Measurements from ENCODE around the gene XXYLT1. TPM values are rescaled to one million over a fixed set of nuclear protein-coding genes. Genes with fewer than 3 reads are reported as not detected.

Gene XXYLT1
- total RNA-seq, 4 donors from 2014 or later = 7.5 to 19.4 (median 10.6) TPM

DNA sequence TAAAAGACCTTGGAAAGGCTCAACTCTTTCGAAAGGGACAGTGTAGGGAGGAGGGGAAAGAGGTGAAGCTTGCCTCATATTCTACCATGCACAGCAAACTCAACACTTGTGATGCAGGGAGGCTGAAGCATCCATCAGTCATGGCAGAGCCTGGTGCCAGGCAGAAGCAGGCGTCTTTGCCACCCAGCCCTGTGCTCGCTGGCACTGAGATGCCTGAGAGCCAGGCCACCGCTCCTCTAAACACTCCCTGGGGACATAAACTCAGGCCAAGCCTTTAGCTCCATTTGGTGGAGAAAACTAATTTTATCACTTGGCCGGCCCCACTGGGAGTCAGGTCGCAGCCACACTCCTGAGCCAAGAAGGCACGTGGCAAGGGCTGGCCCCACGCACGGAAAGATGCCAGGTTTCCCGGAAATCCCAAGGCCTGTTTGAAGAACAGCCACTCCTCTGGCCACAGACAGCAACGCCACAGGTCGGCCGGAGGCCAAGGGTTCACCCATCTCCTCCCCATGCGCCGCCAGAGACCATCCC, 30.7 kb downstream of the XXYLT1 start:
- TF ChIP-seq, protein P1, sequence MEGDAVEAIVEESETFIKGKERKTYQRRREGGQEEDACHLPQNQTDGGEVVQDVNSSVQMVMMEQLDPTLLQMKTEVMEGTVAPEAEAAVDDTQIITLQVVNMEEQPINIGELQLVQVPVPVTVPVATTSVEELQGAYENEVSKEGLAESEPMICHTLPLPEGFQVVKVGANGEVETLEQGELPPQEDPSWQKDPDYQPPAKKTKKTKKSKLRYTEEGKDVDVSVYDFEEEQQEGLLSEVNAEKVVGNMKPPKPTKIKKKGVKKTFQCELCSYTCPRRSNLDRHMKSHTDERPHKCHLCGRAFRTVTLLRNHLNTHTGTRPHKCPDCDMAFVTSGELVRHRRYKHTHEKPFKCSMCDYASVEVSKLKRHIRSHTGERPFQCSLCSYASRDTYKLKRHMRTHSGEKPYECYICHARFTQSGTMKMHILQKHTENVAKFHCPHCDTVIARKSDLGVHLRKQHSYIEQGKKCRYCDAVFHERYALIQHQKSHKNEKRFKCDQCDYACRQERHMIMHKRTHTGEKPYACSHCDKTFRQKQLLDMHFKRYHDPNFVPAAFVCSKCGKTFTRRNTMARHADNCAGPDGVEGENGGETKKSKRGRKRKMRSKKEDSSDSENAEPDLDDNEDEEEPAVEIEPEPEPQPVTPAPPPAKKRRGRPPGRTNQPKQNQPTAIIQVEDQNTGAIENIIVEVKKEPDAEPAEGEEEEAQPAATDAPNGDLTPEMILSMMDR (IDR thresholded peaks at IDR 0.05; ENCODE audit: low read depth) = no peak

DNA sequence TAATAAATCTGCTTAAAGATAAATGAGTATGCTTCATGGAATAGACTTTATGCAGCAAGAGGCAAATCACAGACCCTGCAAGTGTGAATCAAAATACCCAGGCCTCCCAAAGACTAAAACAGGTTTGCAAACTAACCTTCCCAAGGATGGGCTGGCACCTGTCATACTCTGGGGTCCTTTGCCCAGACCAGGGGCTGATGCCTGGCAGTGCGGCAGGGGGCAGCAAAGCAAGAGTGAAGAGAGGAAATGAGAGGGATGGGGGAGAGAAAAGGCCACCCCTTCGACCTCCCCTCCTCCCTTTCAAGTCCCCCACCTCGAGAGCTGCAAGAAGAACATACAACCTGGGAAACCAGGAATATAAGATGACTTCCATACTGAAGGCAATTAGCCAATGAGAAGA, 31.8 kb downstream of the XXYLT1 start:
- TF ChIP-seq, protein P1 (IDR thresholded peaks at IDR 0.05; ENCODE audit: low read depth) = no peak

DNA sequence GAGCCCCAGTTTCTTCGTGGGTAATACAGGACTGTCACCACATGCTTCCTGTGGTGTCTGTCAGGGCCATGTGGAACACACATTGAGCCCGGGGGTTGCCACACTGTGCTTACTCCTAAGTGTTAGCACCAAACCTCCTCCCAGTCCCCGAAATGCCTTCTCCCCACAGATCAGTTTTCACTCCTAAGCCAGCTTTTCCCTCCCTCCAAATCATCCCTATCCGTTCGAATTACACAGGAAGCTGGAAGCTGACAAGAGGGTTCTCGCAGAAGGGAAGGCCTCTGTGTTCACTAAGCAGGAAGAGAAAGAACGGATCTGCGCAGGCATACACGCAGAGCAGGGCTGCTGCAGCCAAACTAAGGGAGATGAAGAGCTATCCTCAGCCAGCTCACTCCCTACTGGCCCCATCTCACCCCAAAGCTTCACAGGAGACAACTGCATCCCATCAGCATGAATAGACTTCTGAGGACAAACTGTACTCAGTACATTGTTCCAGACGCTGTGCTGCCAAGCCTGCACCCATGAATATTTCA, 32.3 kb downstream of the XXYLT1 start:
- TF ChIP-seq, protein P1 (IDR thresholded peaks at IDR 0.05; ENCODE audit: low read depth) = no peak

- TF ChIP-seq, protein P1 (IDR thresholded peaks at IDR 0.05; ENCODE audit: low read depth) = no peak
Measured at GRCh38 chr3:195238081-195238571, 32.8 kb downstream of the XXYLT1 start.

- TF ChIP-seq, protein P1 (IDR thresholded peaks at IDR 0.05; ENCODE audit: low read depth) = no peak
Measured at GRCh38 chr3:195236801-195237570, 34.0 kb downstream of the XXYLT1 start.

GRCh38 chr3:195236076-195236798, 34.7 kb downstream of the XXYLT1 start:
- TF ChIP-seq, protein P1 (IDR thresholded peaks at IDR 0.05; ENCODE audit: low read depth) = no peak

DNA sequence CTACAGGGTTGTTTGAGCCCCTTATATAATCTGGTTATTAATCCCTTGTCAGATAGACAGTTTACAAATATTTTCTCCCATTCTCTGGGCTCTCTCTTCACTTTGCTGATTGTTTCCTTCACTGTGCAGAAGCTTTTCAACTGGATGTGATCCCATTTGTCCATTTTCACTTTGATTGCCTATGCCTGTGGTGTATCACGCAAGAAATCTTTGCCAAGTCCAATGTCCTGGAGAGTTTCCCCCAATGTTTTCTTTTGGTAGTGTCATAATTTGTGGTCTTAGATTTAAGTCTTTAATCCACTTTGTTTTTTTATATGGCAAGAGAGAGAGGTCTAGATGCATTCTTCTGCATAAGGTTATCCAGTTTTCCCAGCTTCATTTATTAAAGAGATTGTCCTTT, 40.7 kb downstream of the XXYLT1 start:
- TF ChIP-seq, protein P1 (IDR thresholded peaks at IDR 0.05; ENCODE audit: low read depth) = no peak
